NOMO-1 treated with DMSO at 0.1 percent for 48 hours (cell line): ENCODE measurements around the gene HSD11B1L.
"Not testable (repeated sequence)": the region's sequence is repeated elsewhere in the genome, so short reads cannot be mapped to it uniquely, and the experiment has no call there.

Source experiments
- DNase-seq: peaks from one replicate; lab custom pipeline; 2025; ENCODE audit not compliant: unreplicated experiment; lab: John Stamatoyannopoulos, UW

HSD11B1L gene

GRCh38 chr19:5686647-5687359 is 6.0 kb downstream of the HSD11B1L start:
- DNase-seq, result peak; percentile 87

- DNase-seq, result no peak
These were observed 6.8 kb downstream of the HSD11B1L start for GRCh38 chr19:5687360-5688198.

- DNase-seq, result not testable (repeated sequence)
These were observed 7.5 kb downstream of the HSD11B1L start for GRCh38 chr19:5688262-5688881.

GRCh38 chr19:5690125-5690954 is 9.5 kb downstream of the HSD11B1L start, which contains the start of gene RPL36:
TSS of gene RPL36 (plus strand) at chr19:5690295. CDS start at chr19:5690508, 213 bp downstream.
- DNase-seq, result peak; percentile 92

- DNase-seq, result peak; percentile 22
These were observed 10.4 kb downstream of the HSD11B1L start for GRCh38 chr19:5690955-5691821.

GRCh38 chr19:5691822-5692722 is 11.2 kb downstream of the HSD11B1L start:
- DNase-seq, result no peak

GRCh38 chr19:5692723-5693194 is 11.9 kb downstream of the HSD11B1L start:
- no peak for DNase-seq

GRCh38 chr19:5693195-5694166 is 12.7 kb downstream of the HSD11B1L start:
- no peak for DNase-seq

- no peak for DNase-seq
These were observed 13.5 kb downstream of the HSD11B1L start for GRCh38 chr19:5694167-5694955.

GRCh38 chr19:5694956-5695648 is 14.3 kb downstream of the HSD11B1L start:
- no peak for DNase-seq

GRCh38 chr19:5695649-5696195 is 14.9 kb downstream of the HSD11B1L start:
- no peak for DNase-seq

GRCh38 chr19:5696196-5697021 is 15.6 kb downstream of the HSD11B1L start:
- DNase-seq, result no peak

- no peak for DNase-seq
These were observed 16.4 kb downstream of the HSD11B1L start for GRCh38 chr19:5697022-5697889.
